ENCODE data around the gene DISP2.

- TF ChIP-seq POLR2AphosphoS5 (IDR thresholded peaks at IDR 0.05; ENCODE audit: low read depth, low read length) (no peak), SIN3A (IDR thresholded peaks at IDR 0.05; ENCODE audit: borderline replicate concordance, insufficient read depth, low read depth, low read length) (no peak), CTCF (IDR thresholded peaks at IDR 0.05) (no peak), REST (IDR thresholded peaks at IDR 0.05; ENCODE audit: insufficient read depth in 1 of 2, low read depth in 2 of 2, low read length in 1 of 2) (no peak), TCF7L2 (IDR thresholded peaks at IDR 0.05; ENCODE audit: low read depth, low read length) (no peak)
These were observed 49.4 kb downstream of the DISP2 start for GRCh38 chr15:40407330-40407990.

Data from Panc1 (cell line).